HG03460 (cell line): ENCODE measurements around the gene FBXO24.
"Not testable (repeated sequence)": the region's sequence is repeated elsewhere in the genome, so short reads cannot be mapped to it uniquely, and the experiment has no call there.

Experiments
- ATAC-seq: cut with Tn5 transposase; IDR thresholded peaks from one replicate; pipeline ENCODE4 v1.9.1; 2021; ENCODE audit not compliant: unreplicated experiment

FBXO24 gene

DNA sequence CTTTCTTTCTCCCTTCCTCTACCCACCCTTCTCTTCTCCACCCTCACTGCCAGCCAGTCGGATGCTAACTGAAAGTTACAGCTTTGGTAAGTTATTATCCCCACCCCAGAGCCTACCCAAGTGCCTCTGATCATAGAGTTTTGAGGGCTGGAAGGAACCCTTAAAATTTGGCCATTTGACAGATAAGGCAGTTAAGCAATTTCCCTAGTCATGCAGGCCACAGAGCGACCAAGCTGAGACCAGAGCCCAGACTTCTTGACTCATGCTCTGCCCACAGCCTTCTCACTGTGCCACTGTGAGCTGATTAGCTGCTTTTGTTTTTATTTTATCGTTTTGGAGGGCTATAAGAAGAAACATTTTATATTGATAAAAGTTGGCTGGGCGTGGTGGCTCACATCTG is 29.6 kb upstream of the FBXO24 start:
- no peak for ATAC-seq

DNA sequence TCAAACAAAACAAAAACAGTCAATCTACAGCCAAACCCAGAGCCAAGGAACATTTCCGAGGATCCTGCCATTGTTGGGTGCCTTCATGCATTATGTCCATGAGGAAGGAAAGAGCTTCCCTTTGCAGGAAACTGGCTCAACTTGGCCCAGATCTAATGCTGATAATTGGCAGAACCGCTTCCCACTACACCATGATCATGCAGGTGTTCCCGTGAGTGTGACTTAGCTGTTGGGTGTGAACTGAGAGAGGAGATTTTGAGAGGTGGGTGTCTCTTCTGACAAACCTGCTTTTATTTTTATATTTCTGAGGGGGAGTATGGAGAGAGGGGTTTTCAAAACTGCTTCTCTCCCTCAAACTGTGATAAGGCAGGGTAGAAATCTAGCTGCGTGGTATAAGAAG is 27.0 kb upstream of the FBXO24 start:
- no peak for ATAC-seq

DNA sequence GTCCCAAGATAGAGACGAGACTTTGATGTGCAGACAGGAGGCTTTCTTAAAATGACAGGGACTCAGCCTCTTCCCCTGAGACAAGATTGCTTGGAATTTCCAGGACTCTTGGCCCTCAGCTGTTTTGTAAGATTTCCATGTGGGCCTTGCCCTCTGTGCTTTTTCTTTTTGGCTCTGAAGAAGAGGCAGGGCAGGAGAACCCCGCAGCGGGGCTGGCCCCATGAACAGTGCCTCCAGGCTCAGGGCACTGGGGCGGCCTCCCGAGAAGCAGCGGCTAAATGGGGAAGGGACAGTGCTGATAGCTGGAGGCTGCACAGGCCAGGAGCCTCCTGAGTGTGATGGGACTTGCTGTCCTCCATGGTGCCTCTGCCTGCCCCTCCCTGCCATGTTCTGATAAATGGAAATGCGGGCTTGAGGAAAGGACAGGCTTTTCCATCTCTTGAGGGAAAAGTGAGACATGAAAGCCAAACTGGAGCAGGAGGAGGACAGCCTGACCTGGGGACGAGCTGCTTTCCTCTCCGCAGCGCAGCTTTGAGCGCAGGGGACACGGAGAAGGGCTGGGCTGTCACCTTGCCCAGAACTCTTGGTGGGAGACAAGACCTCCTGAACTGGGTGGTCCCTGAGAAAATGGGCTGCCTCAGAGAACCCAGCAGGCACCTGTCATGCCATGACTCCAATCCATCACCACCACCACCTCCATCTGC is 24.5 kb upstream of the FBXO24 start:
- no peak for ATAC-seq

DNA sequence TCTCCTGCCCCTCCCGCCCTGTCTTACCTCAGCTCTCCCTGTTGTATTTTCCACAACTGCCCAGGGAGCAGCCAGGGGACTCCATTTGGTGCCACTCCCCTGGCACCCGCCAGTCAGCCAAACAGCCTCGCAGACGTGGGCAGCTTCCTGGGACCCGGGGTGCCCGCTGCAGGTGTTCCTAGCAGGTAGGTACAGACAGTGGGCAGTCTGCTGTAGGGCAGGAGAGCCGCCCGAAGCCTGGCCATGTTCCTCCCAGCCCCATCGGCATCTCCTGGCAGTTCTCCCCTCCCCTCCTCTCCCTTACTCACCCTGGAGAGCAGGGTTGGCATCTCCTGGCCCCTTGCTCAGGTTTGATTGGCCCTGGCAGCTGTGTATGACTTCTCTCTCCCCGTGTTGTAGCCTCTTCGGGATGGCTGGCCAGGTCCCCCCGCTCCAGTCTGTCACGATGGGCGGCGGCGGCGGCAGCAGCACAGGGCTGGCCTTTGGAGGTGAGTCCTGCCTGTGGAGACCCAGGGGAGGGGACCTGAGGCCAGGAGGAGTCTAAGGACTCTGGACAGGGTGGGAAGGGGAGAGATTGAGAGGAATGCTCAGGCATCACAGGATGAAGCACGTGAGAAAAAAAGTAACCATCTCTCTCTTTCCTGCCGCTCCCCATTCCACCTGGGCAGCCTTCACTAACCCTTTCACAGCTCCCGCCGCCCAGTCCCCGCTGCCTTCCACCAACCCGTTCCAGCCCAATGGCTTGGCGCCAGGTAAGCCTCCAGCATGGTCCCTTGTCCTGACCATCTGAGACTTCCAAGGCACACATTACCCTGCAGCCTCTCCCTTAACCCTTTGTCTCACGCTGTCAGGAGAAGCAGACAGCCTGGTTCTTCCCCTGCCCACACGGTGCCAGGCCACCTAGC is 23.7 kb upstream of the FBXO24 start:
- no peak for ATAC-seq

DNA sequence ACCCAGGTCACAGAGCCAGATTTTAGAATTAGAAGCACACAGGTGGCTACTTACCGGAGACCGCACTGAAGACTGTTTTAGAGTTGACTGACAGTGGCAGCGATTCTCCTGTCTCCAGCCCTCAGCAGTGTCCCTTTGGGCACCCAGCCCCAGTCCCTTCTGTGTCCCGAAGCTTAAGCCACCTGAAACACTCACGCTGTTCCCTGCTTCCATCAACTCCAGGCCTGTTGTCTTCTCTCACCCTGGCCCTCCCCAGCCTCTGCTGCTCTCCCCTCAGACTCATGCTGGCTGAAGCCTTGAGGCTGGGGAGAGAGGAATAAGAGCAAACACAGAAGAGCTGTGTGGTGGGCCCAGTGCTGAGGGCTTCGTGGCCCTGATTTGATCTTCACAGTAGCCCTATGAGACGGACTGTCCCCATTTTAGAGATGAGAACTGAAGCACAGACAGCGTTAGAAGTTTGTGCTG is 23.0 kb upstream of the FBXO24 start:
- no peak for ATAC-seq

DNA sequence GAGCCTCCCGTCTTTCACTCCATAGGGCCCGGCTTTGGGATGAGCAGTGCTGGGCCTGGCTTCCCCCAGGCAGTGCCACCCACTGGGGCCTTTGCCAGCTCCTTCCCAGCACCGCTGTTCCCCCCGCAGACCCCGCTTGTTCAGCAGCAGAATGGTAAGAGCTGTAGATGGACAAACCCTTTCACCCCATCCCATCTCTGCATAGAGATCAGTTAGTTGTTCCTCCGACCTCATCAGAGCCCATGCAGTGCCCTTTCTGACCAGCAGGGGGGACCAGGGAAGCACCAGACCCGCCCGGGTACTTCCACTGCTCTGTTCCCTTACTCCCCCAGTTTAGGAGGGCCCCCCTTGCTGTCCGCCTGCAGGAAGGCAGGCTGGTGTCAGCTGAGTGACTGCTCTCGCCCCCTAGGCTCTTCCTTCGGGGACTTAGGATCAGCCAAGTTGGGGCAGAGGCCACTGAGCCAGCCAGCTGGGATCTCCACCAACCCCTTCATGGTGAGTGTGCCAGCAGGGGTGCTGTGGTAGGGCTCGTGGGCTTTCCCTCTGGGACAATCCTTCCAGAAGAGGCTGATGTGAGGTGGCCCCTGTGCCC is 22.2 kb upstream of the FBXO24 start:
- ATAC-seq, result no peak

DNA sequence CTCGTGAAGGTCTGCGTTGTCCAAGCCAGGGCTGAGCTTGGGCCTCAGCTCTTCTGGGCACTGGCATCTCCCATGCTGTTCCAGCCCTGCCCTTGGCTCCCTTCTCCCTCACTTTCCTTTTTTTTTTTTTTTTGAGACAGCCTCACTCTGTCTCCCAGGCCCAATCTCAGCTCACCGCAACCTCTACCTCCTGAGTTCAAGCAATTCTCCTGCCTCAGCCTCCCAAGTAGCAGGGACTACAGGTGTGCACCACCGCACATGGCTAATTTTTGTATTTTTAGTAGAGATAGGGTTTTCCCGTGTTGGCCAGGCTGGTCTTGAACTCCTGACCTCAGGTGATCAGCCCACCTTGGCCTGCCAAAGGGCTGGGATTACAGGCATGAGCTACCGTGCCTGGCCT is 21.7 kb upstream of the FBXO24 start:
- ATAC-seq, result not testable (repeated sequence)

DNA sequence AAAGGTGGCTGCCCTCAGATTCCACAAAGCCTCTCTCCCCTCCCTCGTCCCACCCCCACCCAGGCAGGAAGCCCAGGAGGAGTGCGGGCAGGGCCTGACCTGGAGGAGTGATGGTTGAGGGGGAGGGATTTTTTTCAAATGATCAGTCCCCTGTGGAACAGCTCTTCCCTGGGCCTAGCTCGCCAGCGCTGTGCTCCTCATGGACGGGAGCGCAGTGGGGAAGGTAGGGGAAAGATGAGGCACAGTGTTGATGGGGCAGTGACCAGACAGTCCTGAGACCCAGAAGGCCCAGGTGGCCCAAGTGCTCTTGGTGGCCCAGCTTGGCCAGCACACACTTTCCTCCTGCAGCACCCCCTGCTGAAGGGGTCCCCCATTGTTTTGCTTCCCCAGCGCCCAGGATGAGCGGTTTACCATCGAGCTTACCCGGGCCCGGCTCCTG is 21.0 kb upstream of the FBXO24 start:
- no peak for ATAC-seq

DNA sequence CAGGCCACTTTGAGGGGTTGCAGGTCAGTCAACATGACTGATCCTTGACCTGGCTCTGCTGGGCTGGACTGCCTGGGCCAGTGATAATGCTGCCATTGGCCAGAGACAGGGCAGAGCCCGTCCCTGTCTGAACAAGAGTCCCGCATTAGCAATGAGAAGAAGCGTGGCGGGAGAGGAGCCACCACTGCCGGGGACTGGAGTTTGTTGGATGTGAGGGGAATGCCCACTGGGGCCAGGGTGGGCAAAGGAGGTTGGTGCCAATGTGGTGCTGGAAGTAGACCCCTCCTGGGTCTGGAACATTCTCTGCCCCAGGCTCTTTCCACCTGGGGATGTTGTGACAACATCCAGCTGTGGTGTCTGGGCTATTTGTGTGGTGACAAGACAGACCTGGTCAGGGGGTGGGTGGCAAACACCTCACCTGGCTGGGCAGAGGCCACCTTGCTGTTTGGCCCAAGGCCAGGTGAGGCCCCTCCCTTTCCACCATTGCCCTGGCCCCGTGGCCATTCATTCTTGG is 20.1 kb upstream of the FBXO24 start:
- ATAC-seq, result no peak

DNA sequence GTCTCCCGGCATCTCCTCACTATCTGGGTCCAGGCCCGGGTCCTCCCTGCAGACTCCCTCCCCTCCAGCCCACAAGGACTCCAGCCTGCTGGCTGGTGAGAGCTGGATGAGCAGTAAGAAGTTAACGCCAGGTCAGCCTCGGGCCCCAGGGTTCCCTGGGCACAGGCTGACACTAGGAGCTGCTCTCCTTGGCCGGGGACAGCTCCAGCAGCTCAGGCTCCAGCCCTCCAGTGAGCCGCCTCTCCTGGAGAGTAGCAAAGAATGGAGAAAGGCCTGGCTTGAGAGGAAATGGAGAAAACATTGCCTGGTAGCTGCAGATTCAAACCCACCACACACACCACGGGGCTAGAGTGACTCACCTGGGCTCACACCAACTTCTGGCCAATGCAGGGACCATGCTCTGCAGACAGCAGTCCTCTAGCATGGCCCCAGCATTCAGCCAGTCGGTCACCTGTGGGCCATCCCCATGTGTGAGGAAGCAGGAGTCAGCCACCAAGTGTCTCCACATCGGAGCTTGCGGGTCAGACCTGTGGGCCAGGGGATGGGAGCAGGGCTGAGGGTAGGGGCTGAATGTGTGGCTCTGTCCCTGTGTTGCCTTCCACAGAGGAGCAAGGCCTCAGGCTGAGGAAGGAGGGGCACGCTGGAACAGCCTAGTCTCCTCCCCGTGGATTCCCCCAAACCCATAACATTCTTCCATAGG is 18.9 kb upstream of the FBXO24 start:
- no peak for ATAC-seq

DNA sequence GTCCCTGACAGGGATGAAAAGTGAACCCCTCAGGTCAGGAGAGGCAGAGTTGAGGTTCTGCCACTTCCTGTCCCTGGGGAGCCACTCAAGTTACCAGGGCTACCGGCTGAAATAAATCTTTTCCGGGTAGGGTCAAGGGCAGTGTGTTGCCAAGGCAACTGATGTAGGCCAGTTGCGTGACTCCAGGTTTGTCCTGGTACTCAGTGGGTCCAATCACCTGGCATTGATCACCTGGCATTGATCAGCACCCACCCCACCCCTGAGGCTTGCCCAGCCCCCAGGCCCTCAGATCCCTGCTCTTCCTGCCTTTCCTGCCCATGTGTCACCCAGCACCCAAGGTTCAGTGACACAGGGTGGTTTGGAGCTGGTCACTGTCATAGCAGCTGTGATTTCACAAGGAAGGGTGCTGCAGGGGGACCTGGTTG is 18.4 kb upstream of the FBXO24 start:
- ATAC-seq, result no peak

DNA sequence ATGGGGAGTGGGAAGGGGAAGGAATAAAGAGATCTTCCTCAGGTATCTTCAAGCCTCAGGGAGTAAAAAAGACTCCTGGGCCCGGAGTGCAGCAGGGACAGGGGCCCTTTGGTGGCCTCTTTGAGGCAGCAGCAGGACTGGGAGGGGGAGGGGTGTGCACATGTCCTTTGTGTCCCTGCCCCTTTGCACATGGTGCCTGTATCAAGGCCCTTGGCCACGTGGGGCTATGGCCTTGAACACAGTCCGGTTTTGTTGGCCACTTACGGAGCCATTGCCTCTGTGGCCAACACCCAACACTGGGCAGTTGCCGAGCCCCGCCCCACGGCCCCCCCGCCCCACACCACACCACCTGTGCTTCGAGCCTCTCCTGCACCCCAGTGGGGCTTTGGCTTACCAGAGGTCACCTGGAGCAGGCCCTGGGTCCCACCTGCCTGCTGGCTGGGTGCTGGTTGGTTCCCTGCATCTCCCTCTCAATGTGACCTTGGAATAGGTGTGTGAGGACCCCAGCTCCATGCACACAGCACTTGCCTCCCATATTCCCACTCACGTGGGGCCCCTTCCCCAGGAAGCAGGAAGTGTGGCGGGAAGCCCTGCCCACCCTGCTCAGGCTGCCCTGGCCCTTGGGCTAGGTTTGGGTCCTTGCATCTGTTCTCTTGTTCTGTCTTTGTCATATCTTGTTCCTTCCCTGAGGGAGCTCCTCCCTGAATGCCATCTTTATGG is 17.8 kb upstream of the FBXO24 start:
- no peak for ATAC-seq

DNA sequence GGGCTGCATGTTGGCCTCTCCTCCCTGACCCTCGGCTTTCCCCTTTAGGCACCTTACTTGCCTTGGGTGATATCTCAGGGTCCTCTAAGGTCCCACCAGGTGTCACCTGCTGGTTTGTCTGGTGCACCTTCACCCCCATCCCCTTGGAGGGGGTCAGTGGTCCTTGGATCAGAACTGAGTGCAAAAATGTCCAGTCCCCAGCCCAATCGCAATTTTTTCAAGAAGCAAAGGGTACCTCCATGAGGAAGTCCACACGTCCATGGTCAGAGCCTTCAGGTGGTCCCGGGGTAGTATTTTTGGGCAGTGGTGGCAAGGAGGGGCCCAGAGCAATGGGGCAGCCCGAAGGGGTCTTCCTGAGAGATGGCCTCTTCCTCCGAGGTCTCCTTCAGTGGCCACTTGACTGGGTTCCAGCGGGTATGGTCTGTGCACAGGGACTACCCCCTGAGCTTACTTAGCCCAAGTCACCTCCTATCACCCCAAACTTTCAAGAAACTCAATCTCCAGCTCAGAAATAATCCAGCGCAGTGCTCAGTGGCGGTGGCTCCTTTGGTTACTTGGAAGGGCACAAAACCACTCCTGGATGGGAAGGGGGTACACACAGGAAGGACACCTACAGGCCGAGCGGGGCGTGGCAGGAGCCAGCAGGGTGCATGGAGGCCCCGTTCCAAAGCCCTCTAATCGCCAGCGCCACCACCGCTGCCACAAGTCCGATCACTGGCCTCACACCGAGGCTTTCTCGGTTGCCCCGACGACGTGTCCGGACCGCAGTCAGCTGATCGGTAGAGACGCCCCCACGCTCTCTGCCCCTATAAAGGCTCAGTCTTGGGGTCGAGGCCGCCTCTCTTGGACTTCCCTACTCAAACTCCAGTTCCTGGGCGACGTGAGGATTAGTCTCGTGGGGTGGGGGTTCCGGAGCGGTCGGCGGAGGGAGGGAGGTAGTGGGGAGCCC is 17.0 kb upstream of the FBXO24 start:
- no peak for ATAC-seq

DNA sequence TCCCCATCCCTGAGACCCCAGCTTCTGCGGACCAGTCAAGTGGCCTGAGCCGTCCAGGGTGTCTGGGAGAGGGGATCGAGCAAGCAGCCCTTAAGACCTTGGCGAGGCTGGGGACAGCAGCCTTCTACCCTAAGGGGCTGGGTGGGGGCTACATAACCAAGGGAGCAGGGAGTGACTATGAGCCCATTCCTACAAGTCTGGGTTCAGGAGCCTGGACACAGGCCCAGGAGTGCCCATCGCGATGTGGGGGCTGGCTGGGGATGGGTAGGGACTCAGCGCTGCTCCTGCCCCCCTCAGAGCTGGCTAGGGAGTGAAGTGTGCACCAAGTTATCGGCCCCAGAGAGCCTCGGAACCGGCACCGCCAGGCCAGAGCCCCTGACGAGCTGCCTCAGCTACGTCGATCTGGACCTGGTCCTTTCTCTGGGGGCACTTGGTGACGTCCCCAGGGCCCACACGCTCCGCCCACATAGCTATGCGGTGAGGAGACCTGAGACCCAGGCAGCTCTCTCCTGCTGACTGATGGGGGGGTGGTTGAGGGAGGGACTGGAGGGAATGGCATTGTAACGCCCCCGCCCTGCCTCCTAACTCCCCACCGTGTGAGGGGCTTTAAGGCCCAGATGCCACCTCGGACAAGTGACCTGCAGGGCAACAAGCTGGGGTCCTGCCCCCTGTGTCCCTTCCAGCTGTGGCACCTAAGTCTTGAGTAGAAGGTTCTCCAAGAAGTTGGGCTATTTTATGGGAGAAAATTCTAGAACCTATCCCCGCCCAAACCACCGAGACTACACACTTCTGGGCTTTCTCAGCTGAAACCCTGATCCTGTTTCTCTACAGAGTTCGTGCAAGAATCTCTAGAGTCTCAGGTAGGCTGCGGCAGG is 14.9 kb upstream of the FBXO24 start:
- no peak for ATAC-seq

DNA sequence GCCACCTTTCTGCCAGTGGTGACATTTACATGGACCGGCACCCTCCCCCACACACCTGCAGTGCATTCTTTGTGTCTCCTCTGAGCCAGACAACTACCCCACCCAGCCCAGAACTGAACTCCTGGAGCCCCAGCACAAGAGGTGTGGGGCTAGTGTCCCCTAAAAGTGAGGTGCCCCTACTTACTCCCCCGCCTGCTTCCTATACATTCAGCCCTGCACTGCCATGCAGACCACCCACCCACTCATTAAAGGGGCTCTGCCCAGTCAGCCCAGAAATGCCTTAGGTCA is 14.4 kb upstream of the FBXO24 start:
- no peak for ATAC-seq

DNA sequence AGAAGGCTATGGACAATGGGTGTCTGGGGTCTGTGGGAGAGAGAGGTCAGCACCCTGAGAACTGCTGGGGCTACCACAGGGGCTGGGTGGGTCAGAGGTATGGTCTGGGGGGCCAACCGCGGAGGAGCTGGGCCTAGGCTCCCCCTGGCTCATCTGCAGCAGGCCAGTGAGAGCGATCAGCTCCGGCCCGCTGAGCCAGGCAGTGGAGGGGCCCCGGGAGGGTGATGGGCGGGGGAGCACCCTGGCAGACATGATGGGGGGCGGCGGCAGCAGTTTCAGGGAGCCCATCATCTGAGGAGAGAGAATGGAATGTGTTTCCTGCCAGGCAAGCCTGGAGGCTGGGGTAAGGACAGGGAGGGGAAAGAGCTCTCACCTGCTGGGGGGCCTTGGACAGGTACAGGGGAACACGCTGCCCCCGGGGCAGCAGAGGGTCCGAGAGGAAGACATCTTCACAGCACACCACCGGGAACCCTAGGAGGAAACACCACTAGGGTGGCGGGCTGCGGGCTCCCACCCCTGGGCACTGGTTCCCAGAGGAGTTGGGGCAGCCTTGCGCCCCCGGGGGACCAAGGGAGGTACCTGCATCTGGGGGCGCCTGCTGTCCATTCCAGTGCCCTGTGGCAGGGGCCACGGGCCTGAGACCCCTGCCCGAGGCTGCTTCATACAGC is 13.7 kb upstream of the FBXO24 start:
- no peak for ATAC-seq

DNA sequence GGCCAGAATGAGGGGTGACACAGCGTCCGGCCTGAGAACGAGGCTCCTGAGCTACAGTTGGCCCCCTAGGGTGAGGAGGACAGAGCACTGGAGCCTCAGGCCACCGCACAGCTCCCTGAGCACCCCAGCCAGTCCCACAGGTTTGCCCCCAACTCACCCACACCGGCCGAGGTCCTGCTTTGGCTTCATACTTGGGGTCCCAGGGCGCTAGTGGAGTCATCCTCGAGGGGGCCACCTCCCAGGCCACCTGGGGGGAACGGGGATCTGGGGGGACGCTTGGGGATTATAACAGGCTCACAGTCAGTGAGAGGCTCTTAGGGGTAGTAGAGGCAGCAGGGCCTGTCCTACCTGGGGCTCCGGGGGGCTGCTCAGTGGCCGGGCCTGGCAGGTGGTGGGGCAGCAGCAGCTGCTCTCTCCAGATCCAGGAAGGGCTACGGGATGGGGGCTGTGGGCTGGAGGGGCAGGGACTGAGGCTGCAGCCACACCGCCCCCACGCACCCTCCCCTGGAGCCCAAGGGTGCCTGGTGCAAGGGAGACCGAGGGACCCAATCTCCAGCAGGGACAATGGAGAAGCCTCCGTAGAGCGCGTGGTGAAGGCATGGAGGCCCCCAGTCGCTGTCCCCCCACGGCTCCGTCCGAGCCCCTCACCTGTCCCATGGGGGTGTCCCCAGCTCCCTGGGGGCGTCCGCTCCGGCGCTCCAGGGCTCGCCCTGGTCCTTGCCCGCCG is 13.0 kb upstream of the FBXO24 start:
- ATAC-seq, result no peak
